Mucosa of descending colon (tissue), 3 donors: Measurements from ENCODE around the gene RHOG. TPM values are rescaled to one million over a fixed set of nuclear protein-coding genes. Genes with fewer than 3 reads are reported as not detected.

Experiments used
- ATAC-seq: fragments of 200-7000 bp; cut with Tn5 transposase; one replicate; pipeline ENCODE4 v1.9.1; 2020; ENCODE audit warnings: mild to moderate bottlenecking, moderate library complexity
- DNase-seq, 3 donors: peaks; one replicate each; pipeline ENCODE4 v3.0.0-alpha.2; 2020
- H3K36me3 ChIP-seq: fragments of 200-600 bp; one replicate; pipeline ENCODE4 v1.8.0; 2021; ENCODE audit warnings: low read depth, mild to moderate bottlenecking
- H3K4me1 ChIP-seq: fragments of 200-600 bp; one replicate; pipeline ENCODE4 v1.8.0; 2021; ENCODE audit warnings: low read depth, mild to moderate bottlenecking
- H3K4me3 ChIP-seq: fragments of 200-600 bp; one replicate; pipeline ENCODE4 v1.8.0; 2021; ENCODE audit warnings: mild to moderate bottlenecking
- H3K9me3 ChIP-seq: fragments of 200-600 bp; one replicate; pipeline ENCODE4 v1.8.0; 2021; ENCODE audit warnings: mild to moderate bottlenecking
- intact Hi-C, 2 donors: fragments of 100-400 bp; cut with DNase I in 1 of 2; cut with micrococcal nuclease in 1 of 2; formaldehyde crosslinking; loops; one replicate each; pipeline versions ENCODE4 v1.11.0 to v1.11.1; 2022; cut with DNase I, micrococcal nuclease
- long read RNA-seq, 2 donors: library from polyadenylated mRNA; unstranded; transcript quantifications; one replicate each; pipeline ENCODE4 v2.0.0, GENCODE V29; 2019 to 2021
- total RNA-seq, 3 donors: library from RNA; stranded (reverse); fragmentation: NEBNext Ultra II Directional in 2 of 3; extraction: Animal tissue kit (Norgen Biotek cat#: 25700) in 2 of 3; gene quantifications; one replicate each; pipeline versions ENCODE4 v1.2.1 to v1.2.4, GENCODE V29; 2021 to 2023
- TF ChIP-seq, protein P1 (sequence below): fragments of 200-600 bp; IDR thresholded peaks from one replicate; pipeline ENCODE4 v1.8.0; 2022; ENCODE audit warnings: antibody characterized with exemption, mild to moderate bottlenecking
- donor health status: DM: no; HTN: no; CAD: no; lungs with moderate emphysema.
- donor health status: DM: no; HTN: no; CAD: no.
- donor health status: DM: no; HTN: yes; CAD: no.

The RHOG gene
- total RNA-seq = 10 to 100 TPM; 62.7 to 77.2 (median 74.1) TPM
- long read RNA-seq, donor 1, transcript RHOG-201 (2 exons, 1,319 nt) = major isoform, 67 of 101 reads
- long read RNA-seq, donor 1, partial matches to known transcripts = 0 of 101 reads
- long read RNA-seq, donor 1, other reads (novel, unspliced or antisense) = 32 of 101 reads
- long read RNA-seq, donor 2, transcript RHOG-201 (2 exons, 1,319 nt) = major isoform, 74 of 88 reads
- long read RNA-seq, donor 2, partial matches to known transcripts = 11 of 88 reads
- long read RNA-seq, donor 2, other reads (novel, unspliced or antisense) = 1 of 88 reads

DNA sequence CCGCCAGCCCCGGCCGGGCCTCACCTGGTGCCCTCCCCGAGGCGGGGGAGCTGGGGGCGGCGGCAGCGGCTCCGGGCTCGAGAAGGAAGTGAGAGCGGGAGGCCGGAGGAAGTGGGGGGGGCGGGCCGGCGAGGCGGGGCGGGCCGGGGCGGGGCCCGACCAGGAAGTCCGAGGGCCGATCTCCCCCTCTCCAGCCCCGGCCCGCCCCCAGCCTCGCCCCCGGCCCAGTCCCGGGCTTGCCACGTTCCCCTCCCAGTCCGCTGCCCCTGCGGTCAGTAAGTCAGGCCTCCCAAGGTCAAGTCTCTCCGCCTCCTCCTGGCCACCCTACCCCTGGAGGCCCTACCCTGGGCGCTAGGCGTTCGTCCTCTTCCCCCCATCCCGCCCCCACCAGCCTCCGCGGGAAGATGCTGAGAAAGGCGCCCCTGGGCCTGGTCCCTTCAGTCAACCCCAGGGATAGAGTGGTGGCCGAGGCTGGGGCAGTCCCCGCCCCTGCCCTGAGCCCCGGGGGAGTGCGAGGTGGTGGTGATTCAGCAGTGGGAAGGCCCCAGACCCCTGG lies at the start of gene RHOG:
Gene RHOG, minus strand, starts transcription at position 90 of the 556 bp plus-strand sequence. CDS start 12,821 bp downstream, outside the sequence.
- peak within 1 kb of the TSS; percentile 59 for H3K4me3 ChIP-seq
- H3K4me1 ChIP-seq = peaks cover 32% of the 10 kb centered on the region
- DNase-seq (peak; percentile 83 to 94 (median 91)), ATAC-seq (peak; percentile 84)
- no peaks in the 10 kb centered on the region for H3K36me3 ChIP-seq
- intact Hi-C loops = no loop called here
- TF ChIP-seq, protein P1, sequence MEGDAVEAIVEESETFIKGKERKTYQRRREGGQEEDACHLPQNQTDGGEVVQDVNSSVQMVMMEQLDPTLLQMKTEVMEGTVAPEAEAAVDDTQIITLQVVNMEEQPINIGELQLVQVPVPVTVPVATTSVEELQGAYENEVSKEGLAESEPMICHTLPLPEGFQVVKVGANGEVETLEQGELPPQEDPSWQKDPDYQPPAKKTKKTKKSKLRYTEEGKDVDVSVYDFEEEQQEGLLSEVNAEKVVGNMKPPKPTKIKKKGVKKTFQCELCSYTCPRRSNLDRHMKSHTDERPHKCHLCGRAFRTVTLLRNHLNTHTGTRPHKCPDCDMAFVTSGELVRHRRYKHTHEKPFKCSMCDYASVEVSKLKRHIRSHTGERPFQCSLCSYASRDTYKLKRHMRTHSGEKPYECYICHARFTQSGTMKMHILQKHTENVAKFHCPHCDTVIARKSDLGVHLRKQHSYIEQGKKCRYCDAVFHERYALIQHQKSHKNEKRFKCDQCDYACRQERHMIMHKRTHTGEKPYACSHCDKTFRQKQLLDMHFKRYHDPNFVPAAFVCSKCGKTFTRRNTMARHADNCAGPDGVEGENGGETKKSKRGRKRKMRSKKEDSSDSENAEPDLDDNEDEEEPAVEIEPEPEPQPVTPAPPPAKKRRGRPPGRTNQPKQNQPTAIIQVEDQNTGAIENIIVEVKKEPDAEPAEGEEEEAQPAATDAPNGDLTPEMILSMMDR = no peak
- no peaks in the 10 kb centered on the region for H3K9me3 ChIP-seq

DNA sequence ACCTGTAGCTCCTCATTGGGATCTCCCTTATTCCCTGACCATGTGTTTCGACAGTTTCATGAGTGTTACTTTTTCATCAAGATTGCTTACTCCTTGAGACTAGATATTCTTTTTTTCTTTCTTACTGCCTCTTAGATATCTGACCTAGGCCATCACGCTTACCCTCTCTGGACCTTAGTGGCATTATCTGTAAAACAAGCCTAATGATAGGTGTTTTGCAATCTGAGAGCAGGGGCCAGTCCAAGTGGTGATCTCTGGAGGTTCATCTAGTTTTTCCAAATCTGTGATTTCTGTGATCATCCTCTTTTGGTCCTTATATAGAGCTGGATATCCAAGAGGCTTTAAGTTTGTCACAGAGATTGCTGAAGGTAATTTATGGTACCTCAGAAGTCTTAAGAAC lies 49.3 kb upstream of the RHOG start:
- peaks cover 13% of the 10 kb centered on the region for H3K4me1 ChIP-seq
- ATAC-seq (no peak), DNase-seq (no peak)
- no peaks in the 10 kb centered on the region for H3K9me3 ChIP-seq
- intact Hi-C loops = no loop called here
- no peaks in the 10 kb centered on the region for H3K36me3 ChIP-seq
- H3K4me3 ChIP-seq = no peak overlapping the region
- TF ChIP-seq, protein P1 = no peak

DNA sequence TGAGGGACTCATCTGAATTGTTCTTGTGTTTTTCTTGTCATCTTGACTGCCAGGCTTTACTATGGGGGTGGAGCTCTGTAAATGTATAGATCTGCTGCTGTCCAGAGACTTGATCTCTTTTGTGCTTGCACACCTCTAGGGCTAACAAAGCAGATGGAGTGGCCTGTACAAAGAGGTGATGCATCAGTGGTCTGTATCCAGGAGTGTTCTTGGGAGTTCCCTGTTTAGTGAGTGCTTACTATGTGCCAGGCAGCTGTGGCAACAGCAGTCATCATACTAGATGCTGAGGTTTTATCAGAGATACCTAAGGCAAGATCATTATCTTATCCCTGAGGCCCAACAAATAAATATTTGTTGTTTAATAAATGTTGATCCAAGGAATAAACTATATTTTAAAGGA lies 48.1 kb upstream of the RHOG start:
- Histone ChIP-seq H3K36me3 (no peaks in the 10 kb centered on the region), H3K4me1 (peaks cover 6% of the 10 kb centered on the region), H3K4me3 (no peak overlapping the region), H3K9me3 (no peaks in the 10 kb centered on the region)
- DNase-seq = no peak
- no peak for ATAC-seq
- intact Hi-C loops = no loop called here
- TF ChIP-seq, protein P1 = no peak

DNA sequence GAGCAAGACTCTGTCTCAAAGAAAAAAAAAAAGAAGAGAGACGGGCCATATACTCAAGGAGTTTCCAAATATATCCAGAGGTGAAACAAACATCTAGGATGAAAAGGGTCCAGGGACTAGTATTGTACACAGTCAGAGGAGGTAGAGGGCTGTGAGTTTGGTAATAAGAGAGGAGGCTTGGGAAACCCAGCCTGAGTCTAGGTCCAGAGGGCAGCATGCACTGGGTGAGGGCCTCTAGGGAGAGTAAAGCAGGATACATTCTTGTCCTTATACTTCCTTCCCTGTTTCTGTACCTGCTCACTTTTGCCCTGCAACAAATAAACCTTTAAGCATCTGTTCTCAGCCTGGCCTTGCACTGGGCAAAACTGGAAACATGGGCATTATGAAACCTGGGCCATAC lies 46.2 kb upstream of the RHOG start:
- Histone ChIP-seq H3K9me3 (no peaks in the 10 kb centered on the region), H3K4me3 (no peak overlapping the region), H3K4me1 (no peaks in the 10 kb centered on the region), H3K36me3 (no peaks in the 10 kb centered on the region)
- TF ChIP-seq, protein P1 = no peak
- intact Hi-C loops = no loop called here
- ATAC-seq = peak; percentile 33
- no peak for DNase-seq

DNA sequence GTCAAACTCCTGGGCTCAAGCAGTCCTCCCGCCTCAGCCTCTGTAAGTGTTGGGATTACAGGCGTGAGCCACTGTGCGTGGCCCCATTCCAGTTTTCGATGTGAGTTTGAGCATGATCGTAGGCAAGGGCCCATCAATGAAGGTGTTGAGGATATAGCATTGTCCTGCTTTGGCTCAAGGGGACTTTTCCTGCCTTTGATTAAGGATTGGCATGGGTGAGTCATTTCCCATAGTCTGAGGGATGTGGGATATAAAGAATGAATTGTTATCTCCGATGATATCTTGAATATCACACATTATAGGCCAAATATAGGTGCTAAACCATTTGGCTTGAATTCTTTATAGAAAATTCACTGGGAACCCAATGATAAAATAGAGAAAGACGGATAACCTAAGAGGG lies 45.1 kb upstream of the RHOG start:
- H3K4me3 ChIP-seq = no peak overlapping the region
- peaks cover under 1% of the 10 kb centered on the region for H3K4me1 ChIP-seq
- ATAC-seq = no peak
- TF ChIP-seq, protein P1 = no peak
- H3K9me3 ChIP-seq = no peaks in the 10 kb centered on the region
- DNase-seq = no peak
- intact Hi-C loops = no loop called here
- no peaks in the 10 kb centered on the region for H3K36me3 ChIP-seq
